Hematopoietic multipotent progenitor cell (in vitro differentiated cells): ENCODE results near the gene CDC14B. TPM values are rescaled to one million over a fixed set of nuclear protein-coding genes. Genes with fewer than 3 reads are reported as not detected.

Experiments
- DNase-seq, 3 donors: peaks; one replicate each; pipeline ENCODE4 v3.0.0-alpha.2; 2011 to 2015; ENCODE audit warnings: low read depth in 2 of 3, low spot score in 2 of 3
- total RNA-seq: library from RNA; depleted of rRNA; stranded (reverse); fragments of >200 nt; gene quantifications from one replicate; pipeline ENCODE4 v1.2.3, GENCODE V29; 2012

Gene CDC14B
- total RNA-seq, 1 donor = 7.5 TPM

- DNase-seq = peak in 1 of 3 donors; percentile 32
Measured at GRCh38 chr9:96453625-96454024, 166.0 kb downstream of the CDC14B start.

GRCh38 chr9:96450613-96451528 is 168.8 kb downstream of the CDC14B start:
- peak in 1 of 3 donors; percentile 28 for DNase-seq

Other genes with a start within 250 kb of the CDC14B start
- 19.9 TPM for gene SLC35D2, start 236.1 kb downstream of the CDC14B start, total RNA-seq
- gene ZNF367, start 201.5 kb downstream of the CDC14B start, total RNA-seq = 3.8 TPM
- gene HABP4, start 169.7 kb downstream of the CDC14B start, total RNA-seq = 1.3 TPM
- gene PRXL2C, start 35.5 kb upstream of the CDC14B start, total RNA-seq = 17.8 TPM
- 12.9 TPM for gene ZNF510, start 158.2 kb upstream of the CDC14B start, total RNA-seq
- gene ZNF782, start 234.7 kb upstream of the CDC14B start, total RNA-seq = 4.8 TPM